Frontal cortex (tissue), 4 donors: Measurements from ENCODE around the gene SLC34A3. TPM values are rescaled to one million over a fixed set of nuclear protein-coding genes. Genes with fewer than 3 reads are reported as not detected.
"Not testable (repeated sequence)": the region's sequence is repeated elsewhere in the genome, so short reads cannot be mapped to it uniquely, and the experiment has no call there.

Source experiments
- DNase-seq, 2 donors: peaks; one replicate each; pipeline ENCODE4 v3.0.0; 2012; ENCODE audit warnings: low spot score in 2 of 2
- FAIRE-seq: peaks from 2 replicates; lab custom pipeline; 2012; peaks lifted over from hg19 to GRCh38; lab: Jason Lieb, UNC
- total RNA-seq: library from RNA; depleted of rRNA; stranded (reverse); fragments of >200 nt; gene quantifications from one replicate; pipeline ENCODE4 v1.2.3, GENCODE V29; 2014
- donor health status: control.
- donor health status: control.
- donor health status: control.

The SLC34A3 gene
- total RNA-seq, 1 donor from 2014 or later = not detected

DNA sequence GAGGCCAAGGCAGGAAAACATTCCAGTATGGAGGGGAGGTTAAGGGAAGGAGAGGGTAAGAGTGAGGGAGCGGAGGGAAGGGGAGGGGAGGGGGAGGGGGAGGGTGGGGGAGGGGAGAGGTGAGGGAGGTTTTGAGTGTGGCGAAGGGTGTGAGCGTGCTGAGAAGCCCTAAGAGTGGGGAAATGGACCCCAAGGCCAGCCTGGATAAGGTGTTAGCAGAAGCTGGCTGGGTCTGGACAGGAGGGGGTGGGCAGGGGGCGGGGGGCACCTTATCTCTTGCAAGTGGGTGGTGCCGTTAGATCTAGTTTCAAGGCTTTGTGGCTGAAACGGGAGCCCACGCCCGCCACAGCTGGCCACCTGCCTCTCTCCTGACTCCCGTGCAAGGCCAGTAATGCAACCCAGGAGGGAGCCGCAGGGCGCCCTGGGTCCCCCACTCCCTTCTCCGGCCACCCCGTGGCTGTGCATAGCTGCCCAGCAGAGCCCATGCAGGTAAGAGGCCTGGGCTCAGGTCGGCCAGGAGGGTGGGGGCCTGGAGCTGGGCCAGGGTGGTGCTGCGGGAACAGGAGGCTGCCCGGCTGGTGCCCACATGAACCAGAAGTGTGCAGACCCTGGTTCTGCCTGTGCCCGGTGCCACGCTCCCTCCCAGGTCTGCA is 2.7 kb upstream of the SLC34A3 start:
- no peak for FAIRE-seq

DNA sequence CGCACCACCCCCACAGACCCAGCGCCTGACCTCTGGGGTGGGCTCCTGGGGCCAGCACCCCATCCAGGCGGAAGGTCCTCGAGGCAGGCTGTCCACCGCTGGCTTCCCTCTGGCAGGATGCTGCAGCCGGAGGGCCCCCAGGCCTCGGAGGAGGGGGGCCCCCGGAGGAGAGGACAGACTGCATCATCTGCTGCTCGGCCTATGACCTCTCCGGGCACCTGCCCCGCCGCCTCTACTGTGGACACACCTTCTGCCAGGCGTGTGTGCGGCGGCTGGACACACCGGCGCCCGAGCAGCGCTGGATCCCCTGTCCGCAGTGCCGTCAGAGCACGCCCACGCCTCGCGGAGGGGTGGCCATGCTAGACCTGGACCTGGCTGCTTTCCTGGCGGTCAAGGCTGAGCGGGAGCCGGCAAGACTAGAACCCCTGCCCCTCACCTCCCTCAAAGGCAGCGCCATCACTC is 2.2 kb upstream of the SLC34A3 start:
- no peak for DNase-seq
- no peak for FAIRE-seq

More for the DNA sequence above, 2.7 kb upstream of the SLC34A3 start:
- no peak for DNase-seq

DNA sequence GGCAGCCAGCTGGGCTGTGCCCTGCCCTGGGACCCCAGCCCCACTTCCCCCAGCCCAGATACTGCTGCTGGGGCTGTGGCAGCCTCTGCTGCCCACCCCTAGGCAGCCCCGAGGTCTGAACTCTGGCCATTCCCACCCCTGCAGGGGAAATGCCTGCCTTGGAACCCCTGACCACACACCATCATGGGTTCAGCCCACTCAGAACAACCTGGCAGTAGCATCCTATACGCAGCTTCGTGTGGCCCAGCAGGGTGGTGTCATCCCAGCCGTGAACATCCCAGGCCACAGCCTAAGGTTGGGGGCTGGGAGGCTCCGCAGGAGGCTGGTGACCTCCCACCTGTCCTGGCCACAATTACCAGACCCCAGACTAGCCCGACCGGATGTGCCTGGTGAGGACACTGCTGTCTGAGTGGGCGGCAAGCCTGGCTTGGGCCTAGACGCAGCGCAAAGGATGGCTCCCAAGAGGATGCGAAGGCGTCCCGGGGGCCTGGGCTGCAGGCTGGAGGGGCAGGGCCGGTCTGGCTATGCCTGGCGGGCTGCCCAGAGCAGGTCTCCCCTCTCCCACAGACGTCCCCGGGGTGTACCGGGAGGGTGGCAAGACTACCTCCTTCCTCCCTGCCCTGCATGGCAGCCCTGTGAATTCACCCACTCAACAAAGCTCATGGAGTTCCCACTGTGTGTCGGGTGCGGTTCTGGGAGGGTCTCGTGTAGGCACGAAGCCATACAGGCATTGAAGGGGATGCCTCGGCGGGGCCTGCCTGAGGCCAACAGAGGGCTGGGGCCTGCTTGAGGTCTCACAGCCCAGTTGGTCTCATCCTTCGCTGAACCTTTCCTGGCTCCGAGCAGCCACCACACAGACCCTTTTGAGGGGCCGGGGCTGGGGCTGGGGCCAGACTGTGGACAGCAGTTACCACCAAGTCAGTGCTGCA is 1.5 kb upstream of the SLC34A3 start:
- no peak for FAIRE-seq
- DNase-seq = no peak

DNA sequence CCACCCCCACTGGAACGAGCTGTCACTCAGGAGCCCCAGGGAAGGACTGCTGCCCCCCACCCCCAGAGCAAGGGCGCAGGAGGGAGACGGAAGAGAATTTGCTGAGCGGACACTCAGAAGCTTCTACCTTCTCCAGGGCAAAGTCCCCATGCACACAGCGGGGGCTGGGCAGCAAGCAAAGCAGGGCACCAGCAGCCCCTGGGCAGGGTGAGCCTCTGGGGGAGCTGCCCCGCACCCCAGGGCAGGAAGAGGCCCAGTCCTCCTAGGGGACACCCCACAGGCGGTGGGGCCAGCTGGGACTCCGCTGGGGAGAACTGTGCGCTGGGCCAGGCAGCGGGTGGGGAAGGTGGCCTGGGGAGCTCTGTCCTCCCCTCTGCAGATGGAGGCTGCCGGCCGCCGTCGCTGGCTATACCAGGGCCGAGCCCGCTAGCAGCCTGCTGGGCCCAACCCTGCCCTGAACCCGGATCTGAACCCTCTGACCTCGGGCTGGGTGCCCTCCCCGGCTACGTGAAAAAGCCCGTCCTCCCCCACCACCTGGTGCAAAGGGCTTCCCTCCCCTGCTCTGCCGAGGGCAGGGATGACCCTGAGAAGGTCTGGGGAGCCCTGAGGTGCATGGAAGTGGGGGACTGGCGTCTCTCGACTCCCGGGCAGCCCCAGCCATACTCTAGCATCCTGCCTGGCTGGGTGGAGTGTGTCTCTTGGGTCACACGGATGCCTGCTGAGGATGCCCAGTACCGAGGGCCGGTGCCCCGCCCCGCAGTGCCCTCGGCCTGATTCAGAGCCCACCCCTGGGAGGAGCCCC is 597 bp upstream of the SLC34A3 start:
- no peak for DNase-seq
- FAIRE-seq = no peak

DNA sequence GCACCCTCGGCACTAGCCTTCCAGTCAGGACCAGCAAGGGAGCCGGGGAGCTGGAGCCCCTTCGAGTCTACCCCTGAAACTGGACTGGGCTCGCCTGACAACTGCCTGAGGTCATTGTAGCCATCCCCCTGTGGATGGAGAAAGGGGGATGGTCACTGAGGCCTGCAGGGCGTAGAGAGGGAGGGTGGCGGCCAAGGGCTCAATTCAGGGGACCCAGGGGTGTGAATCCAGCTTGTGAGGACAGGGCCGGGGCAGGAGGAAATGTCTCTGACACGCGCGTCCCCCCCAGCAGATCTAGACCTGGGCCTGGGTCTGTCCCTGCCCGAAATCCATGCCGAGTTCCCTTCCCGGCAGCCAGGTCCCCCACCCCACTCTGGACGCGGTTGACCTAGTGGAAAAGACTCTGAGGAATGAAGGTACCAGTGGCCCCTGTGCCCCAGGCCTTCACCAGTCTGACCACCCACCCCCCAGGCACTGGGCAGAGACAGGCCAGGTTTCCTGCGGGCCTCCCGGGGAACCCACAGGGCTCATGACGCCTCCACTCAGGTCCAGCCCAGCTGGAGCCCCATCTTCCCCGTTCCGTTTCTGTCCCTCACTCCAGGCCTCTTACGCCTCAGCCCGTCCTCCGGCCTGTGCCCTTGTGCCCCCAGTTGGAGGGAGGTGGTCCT is 805 bp downstream of the SLC34A3 start:
- FAIRE-seq (no peak), DNase-seq (no peak)

DNA sequence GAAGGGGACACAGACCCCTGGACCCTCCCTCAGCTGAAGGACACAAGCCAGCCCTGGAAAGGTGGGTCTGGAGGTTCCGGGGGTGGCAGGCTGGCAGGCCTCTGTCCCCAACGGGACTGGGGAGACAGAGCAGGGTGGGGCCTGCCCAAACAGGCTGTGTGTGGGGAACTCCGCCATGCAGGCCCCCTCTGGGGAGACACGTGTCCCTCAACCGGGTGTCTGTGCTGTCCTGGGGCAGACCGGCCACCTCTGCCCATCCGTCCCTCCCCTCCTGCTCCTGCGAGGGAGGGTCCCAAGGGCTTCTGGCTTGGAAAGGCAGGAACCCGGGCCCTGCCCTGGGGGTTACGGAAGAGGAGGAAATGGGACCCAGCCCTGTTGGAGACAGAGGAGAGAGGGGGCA is 1.4 kb downstream of the SLC34A3 start:
- DNase-seq = no peak
- no peak for FAIRE-seq

DNA sequence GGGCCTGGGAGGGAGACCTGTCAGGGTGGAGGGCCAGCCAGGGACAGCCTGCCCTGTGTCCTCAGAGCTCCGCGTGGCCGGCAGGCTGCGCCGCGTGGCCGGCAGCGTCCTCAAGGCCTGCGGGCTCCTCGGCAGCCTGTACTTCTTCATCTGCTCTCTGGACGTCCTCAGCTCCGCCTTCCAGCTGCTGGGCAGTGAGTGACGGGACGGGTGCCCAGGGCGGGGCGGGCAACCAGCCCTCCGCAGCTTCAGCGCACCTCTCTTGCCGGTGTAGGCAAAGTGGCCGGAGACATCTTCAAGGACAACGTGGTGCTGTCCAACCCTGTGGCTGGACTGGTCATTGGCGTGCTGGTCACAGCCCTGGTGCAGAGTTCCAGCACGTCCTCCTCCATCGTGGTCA is 1.8 kb downstream of the SLC34A3 start:
- FAIRE-seq = no peak
- no peak for DNase-seq

DNA sequence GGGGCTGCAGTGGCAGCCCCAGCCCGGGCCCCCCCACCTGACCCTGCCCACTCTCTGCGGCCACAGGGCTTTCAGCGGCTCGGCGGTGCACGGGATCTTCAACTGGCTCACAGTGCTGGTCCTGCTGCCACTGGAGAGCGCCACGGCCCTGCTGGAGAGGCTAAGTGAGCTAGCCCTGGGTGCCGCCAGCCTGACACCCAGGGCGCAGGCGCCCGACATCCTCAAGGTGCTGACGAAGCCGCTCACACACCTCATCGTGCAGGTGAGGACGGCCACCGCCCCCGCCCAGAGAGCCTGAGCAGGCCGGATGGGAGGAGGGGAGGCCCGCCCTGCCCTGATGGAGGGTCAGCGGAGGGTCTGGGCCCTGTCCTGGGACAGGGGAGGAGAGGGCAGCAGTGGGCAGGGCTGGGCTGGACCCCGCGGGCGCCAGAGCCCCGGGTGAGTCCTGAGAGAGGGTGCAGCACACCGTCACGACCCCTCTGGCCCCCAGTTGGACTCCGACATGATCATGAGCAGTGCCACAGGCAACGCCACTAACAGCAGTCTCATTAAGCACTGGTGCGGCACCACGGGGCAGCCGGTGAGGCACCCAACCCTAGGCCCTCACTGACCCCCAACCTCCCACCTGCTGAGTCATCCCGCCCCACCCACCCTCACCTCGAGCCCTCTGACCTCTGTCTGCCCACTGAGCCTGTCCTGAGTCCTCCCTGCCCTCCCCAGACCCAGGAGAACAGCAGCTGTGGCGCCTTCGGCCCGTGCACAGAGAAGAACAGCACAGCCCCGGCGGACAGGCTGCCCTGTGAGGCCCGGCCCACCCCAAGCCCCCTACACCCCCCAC is 2.7 kb downstream of the SLC34A3 start:
- DNase-seq = no peak
- FAIRE-seq = no peak

DNA sequence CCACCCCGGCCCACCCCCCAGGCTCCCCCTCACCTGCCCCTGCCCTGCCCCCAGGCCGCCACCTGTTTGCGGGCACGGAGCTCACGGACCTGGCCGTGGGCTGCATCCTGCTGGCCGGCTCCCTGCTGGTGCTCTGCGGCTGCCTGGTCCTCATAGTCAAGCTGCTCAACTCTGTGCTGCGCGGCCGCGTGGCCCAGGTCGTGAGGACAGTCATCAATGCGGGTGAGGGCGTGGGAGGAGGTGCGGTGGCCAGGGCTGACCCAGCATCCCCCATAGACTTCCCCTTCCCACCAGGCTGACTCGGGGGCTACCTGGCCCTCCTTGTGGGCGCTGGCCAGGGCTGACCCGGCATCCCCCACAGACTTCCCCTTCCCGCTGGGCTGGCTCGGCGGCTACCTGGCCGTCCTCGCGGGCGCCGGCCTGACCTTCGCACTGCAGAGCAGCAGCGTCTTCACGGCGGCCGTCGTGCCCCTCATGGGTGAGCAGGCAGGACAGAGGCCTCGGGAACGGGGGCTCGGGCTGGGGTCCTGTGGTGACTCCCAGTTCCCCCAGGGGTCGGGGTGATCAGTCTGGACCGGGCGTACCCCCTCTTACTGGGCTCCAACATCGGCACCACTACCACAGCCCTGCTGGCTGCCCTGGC is 3.5 kb downstream of the SLC34A3 start:
- FAIRE-seq (no peak), DNase-seq (no peak)

DNA sequence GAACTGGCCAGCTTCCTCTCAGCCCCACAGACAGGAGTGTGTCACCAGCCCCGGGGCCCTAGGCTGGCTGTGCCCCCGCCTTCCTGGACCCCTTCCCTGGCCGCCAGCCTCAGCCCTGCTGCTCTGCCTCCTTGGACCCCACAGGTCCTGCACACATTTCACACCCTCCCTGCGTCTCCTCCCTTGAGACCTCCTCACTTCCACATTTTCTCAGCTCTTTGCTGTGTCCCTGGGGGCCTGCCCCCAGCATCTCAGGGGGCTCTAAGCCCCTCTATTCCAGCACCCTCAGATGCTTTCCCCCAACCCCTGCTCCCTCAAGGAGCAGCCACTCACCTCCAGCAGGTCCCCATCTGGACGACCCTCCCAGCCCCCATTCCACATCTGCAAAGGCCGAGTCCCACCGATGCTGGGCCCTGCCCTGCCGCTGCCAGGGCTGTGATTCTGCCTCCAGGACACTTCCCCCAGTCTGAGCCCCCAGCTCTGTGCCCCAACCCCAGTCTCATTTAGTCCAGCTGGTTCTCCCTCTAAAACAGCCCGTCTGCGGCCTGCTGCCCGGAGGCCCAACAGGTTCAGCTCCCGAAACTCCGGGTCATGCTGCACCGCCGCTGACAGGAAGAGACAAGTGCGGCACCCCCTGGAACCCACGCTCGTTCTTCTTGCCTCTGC is 4.2 kb downstream of the SLC34A3 start:
- DNase-seq (no peak), FAIRE-seq (no peak)

DNA sequence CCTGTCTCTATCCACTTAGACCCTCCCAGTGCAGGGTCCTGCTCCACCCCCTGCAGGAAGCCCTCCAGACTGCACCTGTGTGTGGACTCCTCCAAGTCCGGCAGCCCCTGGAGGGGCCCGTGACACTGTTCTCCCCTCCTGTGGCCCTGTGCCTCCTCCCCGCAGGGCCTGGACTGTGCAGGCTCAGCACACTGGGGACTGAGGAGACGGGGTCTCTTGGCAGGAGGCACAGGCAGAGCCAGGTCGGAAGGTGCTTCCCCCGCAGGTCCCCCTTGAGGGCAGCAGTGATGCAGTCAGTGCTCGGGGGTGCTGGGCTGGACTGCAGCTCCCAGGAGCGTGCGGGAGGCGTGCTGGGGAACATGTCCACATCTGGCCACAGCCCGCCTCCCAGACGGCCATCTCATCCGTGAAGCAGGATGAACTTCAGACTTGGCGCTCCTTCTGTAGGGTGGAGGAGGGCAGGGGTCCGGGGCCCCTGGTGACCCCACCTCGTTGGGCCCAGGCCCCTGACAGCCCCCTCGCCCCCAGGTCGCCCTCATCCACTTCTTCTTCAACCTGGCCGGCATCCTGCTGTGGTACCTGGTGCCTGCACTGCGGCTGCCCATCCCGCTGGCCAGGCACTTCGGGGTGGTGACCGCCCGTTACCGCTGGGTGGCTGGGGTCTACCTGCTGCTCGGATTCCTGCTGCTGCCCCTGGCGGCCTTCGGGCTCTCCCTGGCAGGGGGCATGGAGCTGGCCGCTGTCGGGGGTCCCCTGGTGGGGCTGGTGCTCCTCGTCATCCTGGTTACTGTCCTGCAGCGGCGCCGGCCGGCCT is 4.9 kb downstream of the SLC34A3 start:
- FAIRE-seq (no peak), DNase-seq (no peak)

DNA sequence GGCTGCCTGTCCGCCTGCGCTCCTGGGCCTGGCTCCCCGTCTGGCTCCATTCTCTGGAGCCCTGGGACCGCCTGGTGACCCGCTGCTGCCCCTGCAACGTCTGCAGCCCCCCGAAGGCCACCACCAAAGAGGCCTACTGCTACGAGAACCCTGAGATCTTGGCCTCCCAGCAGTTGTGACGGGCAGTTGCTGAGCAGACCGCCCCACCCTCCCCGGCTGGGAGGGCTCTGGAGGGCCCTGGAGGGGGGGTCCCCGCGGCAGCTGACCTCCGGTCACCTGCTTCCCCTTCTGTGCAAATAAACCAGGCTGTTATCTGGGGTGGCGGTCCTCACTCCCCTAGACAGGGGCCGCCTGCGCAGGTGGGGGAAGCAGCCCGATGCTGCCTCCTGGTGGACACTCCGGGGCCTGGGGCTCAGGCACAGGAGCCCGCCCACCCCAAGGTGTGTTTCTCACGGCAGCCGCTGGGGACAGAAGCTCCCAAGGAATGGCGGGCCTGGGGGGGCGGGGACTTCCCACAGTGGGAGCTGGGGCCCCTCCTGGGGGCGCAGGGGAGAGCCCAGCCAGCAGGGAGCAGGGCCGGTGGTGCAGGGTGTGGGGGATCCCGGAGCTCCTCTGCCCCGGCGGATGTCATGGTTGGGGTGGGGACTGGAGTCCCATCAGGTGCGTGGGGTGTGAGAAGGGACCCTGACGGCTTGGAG is 5.7 kb downstream of the SLC34A3 start:
- FAIRE-seq (no peak), DNase-seq (peak; percentile 90 to 98)

DNA sequence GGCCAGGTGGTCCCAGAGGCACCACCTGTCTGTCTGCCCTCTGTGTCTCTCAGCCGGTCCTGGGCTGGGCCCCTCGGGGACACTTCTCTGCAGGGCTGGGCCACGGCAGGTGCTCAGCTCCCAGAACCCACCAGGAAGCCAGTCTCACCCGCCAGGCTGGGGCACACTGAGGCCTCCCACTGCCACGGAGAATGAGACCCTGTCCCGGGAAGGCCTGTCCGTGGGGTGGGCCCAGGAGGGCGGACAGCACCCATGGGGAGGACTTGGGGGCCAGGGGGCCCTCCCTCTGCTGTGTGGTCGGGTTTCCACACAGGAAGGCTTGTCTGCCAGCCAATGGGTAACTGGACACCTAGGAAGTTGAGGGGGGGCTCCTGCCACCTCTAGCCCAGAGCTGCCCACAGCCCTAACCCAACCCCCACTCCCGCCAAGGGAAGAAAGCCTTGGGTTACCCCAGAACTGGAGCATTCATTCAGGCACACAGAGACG is 6.3 kb downstream of the SLC34A3 start:
- FAIRE-seq (no peak), DNase-seq (no peak)

DNA sequence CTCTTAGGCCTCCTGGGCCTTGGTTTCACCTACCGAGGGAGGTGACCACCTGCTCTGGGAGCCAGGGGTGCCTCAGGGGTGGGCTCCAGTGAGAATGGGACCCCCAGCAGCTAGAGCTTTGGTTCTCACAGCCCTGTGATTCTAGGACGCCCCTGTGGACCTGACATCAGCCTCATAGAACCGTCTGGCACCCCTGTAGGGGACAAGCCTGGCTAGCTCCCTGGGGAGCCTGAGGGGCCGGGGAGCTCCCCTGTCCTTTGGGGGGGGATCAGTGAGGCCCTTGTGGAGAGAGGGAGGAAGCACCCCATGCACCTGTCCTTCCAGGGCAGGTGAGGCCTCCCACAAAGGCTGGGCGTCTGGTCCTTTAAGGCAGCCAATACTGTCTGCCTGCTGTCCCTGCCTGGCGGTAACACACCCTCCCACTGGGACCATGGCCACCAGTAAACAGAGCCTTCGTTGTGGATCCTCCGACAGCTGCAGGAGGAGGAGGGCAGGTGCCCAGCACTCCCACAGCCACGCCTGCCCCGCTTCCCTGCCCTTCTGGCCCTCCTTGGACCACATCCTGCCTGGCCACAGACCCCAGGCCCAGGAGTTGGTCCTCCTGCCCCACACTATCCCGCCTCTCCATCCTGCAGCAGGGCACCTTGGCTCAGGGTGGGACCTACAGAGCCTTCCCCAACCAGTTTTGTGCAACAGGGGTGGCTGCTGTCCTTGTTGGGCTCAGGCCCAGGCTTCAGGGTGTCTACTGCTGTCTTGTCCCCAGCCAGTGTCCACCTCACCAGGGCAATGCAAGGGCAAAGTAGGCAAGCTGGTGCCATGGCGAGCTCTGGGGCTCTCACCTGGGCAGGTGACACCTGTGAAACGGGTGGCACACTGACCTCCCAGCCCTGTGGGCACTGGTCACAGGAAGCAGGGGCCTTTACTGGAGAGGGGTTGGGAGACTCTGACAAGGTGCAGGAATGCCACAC is 7.3 kb downstream of the SLC34A3 start:
- FAIRE-seq (no peak), DNase-seq (peak in 1 of 2 donors; percentile 76)

DNA sequence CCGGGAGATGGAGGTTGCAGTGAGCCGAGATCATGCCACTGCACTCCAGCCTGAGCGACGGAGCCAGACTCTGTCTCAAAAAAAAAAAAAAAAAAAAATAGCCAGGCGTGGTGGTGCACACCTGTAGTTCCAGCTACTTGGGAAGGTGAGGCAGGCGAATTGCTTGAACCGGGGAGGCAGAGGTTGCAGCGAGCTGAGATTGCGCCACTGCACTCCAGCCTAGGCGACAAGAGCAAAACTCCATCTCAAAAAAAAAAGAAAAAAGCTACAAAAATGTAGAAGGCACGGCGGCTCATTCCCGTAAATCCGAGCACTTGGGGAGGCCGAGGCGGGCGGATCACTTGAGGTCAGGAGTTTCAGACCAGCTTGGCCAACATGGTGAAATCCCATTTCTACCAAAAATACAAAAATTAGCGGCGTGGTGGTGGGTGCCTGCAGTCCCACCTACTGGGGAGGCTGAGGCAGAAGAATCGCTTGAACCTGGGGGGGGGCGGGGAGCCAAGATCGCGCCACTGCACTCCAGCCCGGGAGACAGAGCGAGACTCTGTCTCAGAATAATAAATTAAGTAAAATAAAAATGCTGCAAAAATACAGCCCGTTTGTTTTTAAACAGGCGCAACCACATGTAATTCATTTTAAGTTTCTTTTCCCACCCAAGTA is 9.0 kb downstream of the SLC34A3 start:
- DNase-seq, FAIRE-seq: not testable (repeated sequence)
